Upper lobe of left lung (tissue), 6 donors: ENCODE results near the gene ADAMTS2. TPM values are rescaled to one million over a fixed set of nuclear protein-coding genes. Genes with fewer than 3 reads are reported as not detected.

Experiments
- ATAC-seq, 2 donors: fragments of 200-7000 bp; cut with Tn5 transposase; one replicate each; pipeline ENCODE4 v1.9.1; 2022; ENCODE audit warnings: mild to moderate bottlenecking in 2 of 2, moderate library complexity in 2 of 2; ENCODE audit not compliant: low FRiP score in 2 of 2
- DNase-seq, 2 donors: peaks; one replicate each; pipeline ENCODE4 v3.0.0-alpha.2; 2019 to 2020
- H3K27ac ChIP-seq, 4 donors: fragments of 200-600 bp; sonication (generic); one replicate each; pipeline ENCODE4 v1.5.1; 2016 to 2019
- H3K27me3 ChIP-seq, 4 donors: fragments of 200-600 bp; sonication (generic); one replicate each; pipeline ENCODE4 v1.5.1; 2017 to 2019
- H3K36me3 ChIP-seq, 4 donors: fragments of 200-600 bp; sonication (generic); one replicate each; pipeline ENCODE4 v1.5.1; 2016 to 2019
- H3K4me1 ChIP-seq, 4 donors: fragments of 200-600 bp; sonication (generic); one replicate each; pipeline ENCODE4 v1.5.1; 2018 to 2019
- H3K4me3 ChIP-seq, 4 donors: fragments of 200-600 bp; sonication (generic); one replicate each; pipeline ENCODE4 v1.5.1; 2017 to 2019; ENCODE audit warnings: mild to moderate bottlenecking in 2 of 4, moderate library complexity in 1 of 4
- H3K9me3 ChIP-seq, 4 donors: fragments of 200-600 bp; sonication (generic); one replicate each; pipeline ENCODE4 v1.5.1; 2018 to 2019
- CTCF ChIP-seq, 6 experiments: fragments of 450-650 bp in 4 of 6; fragments of 200-600 bp in 2 of 6; sonication (generic) in 2 of 6; IDR thresholded peaks; one replicate each; pipeline ENCODE4 v1.5.1; 2016 to 2019; ENCODE audit warnings: antibody characterized with exemption in 6 of 6
- EP300 ChIP-seq, 4 donors: sonication (generic); formaldehyde crosslinking; IDR thresholded peaks; one replicate each; pipeline ENCODE4 v1.5.1; 2017; ENCODE audit warnings: antibody characterized with exemption in 4 of 4, control low read depth in 2 of 4
- POLR2A ChIP-seq, 4 donors: fragments of 450-650 bp; IDR thresholded peaks; one replicate each; pipeline ENCODE4 v1.5.1; 2016 to 2017; ENCODE audit warnings: antibody characterized with exemption in 4 of 4, mild to moderate bottlenecking in 2 of 4
- POLR2AphosphoS5 ChIP-seq, 2 donors: sonication (generic); formaldehyde crosslinking; IDR thresholded peaks; one replicate each; pipeline ENCODE4 v1.5.1; 2017; ENCODE audit warnings: antibody characterized with exemption in 2 of 2
- WGBS, 2 donors: methylation state at CpG; one replicate each; pipeline ENCODE4 v1.1.5; 2017 to 2018; 5-methylcytosine and 5-hydroxymethylcytosine counted together
- total RNA-seq, 6 donors: library from RNA; depleted of rRNA in 4 of 6; stranded (reverse); fragments of >200 nt in 4 of 6; gene quantifications; one replicate each; pipeline versions ENCODE4 v1.1.0 to v1.2.1, GENCODE V29; 2016 to 2021
- donor health status: DM: no; HTN: no; CAD: no; lungs with moderate emphysema.
- donor health status: DM: no; HTN: yes; CAD: no; lungs with severe emphysema.

ADAMTS2 gene
- total RNA-seq, 6 donors from 2014 or later, result 10.0 to 114 (median 25.7) TPM

- no peak overlapping the region for H3K4me3 ChIP-seq
- DNase-seq (peak in 1 of 2 donors; percentile 72), ATAC-seq (no peak)
- H3K4me1 ChIP-seq, result peaks cover 6 to 29% (median 20%) of the 10 kb centered on the region in 4 donors
- H3K27ac ChIP-seq, result peak overlapping the region; percentile 77 to 87 (median 82)
- 85 to 90% methylated on average over 10 to 20 of the region's 26 CpGs for WGBS, 2 donors
- no peaks in the 10 kb centered on the region for H3K27me3 ChIP-seq
- H3K9me3 ChIP-seq, result no peaks in the 10 kb centered on the region
- TF ChIP-seq POLR2A (IDR thresholded peaks at IDR 0.05) (no peak), POLR2AphosphoS5 (IDR thresholded peaks at IDR 0.05) (no peak), CTCF (IDR thresholded peaks at IDR 0.05) (no peak), EP300 (IDR thresholded peaks at IDR 0.05) (no peak)
- no peaks in the 10 kb centered on the region for H3K36me3 ChIP-seq
Observed at GRCh38 chr5:179274321-179275315, 70.6 kb downstream of the ADAMTS2 start.

GRCh38 chr5:179273441-179274145, 71.7 kb downstream of the ADAMTS2 start:
- 73 to 80% methylated on average over 6 to 10 of the region's 10 CpGs for WGBS, 2 donors
- DNase-seq, result no peak

GRCh38 chr5:179273073-179273435, 72.2 kb downstream of the ADAMTS2 start:
- Histone ChIP-seq H3K4me1 (peaks cover 6 to 26% (median 18%) of the 10 kb centered on the region in 4 donors), H3K9me3 (no peaks in the 10 kb centered on the region), H3K27ac (peak overlapping the region; percentile 77 to 87 (median 82)), H3K4me3 (no peak overlapping the region), H3K27me3 (no peaks in the 10 kb centered on the region), H3K36me3 (no peaks in the 10 kb centered on the region)
- no peak for TF ChIP-seq POLR2AphosphoS5 (IDR thresholded peaks at IDR 0.05)
- no peak for TF ChIP-seq POLR2A (IDR thresholded peaks at IDR 0.05)
- no peak for TF ChIP-seq EP300 (IDR thresholded peaks at IDR 0.05)
- no peak for TF ChIP-seq CTCF (IDR thresholded peaks at IDR 0.05)
- DNase-seq (peak in 1 of 2 donors; percentile 66), ATAC-seq (no peak)
- WGBS, 2 donors, result 80 to 90% methylated on average over 1 to 7 of the region's 7 CpGs

More at GRCh38 chr5:179273441-179274145, 71.7 kb downstream of the ADAMTS2 start:
- Histone ChIP-seq H3K4me1 (peaks cover 6 to 26% (median 18%) of the 10 kb centered on the region in 4 donors), H3K4me3 (no peak overlapping the region), H3K27me3 (no peaks in the 10 kb centered on the region), H3K27ac (peak overlapping the region; percentile 77 to 87 (median 82)), H3K9me3 (no peaks in the 10 kb centered on the region), H3K36me3 (no peaks in the 10 kb centered on the region)
- no peak for ATAC-seq
- TF ChIP-seq CTCF (IDR thresholded peaks at IDR 0.05) (no peak), POLR2AphosphoS5 (IDR thresholded peaks at IDR 0.05) (no peak)

GRCh38 chr5:179272326-179273072, 72.8 kb downstream of the ADAMTS2 start:
- Histone ChIP-seq H3K4me3 (no peak overlapping the region), H3K9me3 (no peaks in the 10 kb centered on the region), H3K27ac (peak overlapping the region; percentile 52 to 87 (median 82)), H3K27me3 (no peaks in the 10 kb centered on the region), H3K36me3 (no peaks in the 10 kb centered on the region), H3K4me1 (peaks cover 6 to 26% (median 18%) of the 10 kb centered on the region in 4 donors)
- 69 to 85% methylated on average over 6 to 17 of the region's 19 CpGs for WGBS, 2 donors
- ATAC-seq (no peak), DNase-seq (peak; percentile 10 to 82)
- TF ChIP-seq POLR2AphosphoS5 (IDR thresholded peaks at IDR 0.05) (no peak), EP300 (IDR thresholded peaks at IDR 0.05) (no peak), CTCF (IDR thresholded peaks at IDR 0.05) (no peak), POLR2A (IDR thresholded peaks at IDR 0.05) (no peak)
